Measurements from ENCODE around the gene KIAA0040.
A peak's percentile ranks its signal among the peaks of the same experiment; 100 is the strongest.

The KIAA0040 gene

GRCh38 chr1:175192630-175193526 is at the start of gene KIAA0040:
TSS of gene KIAA0040 (minus strand) at chr1:175192776. CDS start at chr1:175161013, 31,763 bp downstream.
- H3K27me3 ChIP-seq (ENCODE audit: control insufficient read depth, insufficient read depth, low read length): peaks cover 39% of the 10 kb centered on the region
- peak within 1 kb of the TSS; percentile 44 for H3K9ac ChIP-seq (ENCODE audit: low read length)
- no peaks in the 10 kb centered on the region for H3K36me3 ChIP-seq (ENCODE audit: control insufficient read depth, low read depth, low read length)
- H3K9me3 ChIP-seq (ENCODE audit: control insufficient read depth, low read depth, low read length): no peaks in the 10 kb centered on the region
- no peaks in the 10 kb centered on the region for H3K4me1 ChIP-seq (ENCODE audit: control insufficient read depth, low read depth, low read length)
- H3K4me3 ChIP-seq (ENCODE audit: low read length): peak within 1 kb of the TSS; percentile 77
- H3K27ac ChIP-seq (ENCODE audit: low read length): no peak within 1 kb of the TSS

GRCh38 chr1:175237389-175237788 is 44.8 kb upstream of the KIAA0040 start:
- H3K9ac ChIP-seq (ENCODE audit: low read length): no peak overlapping the region
- no peaks in the 10 kb centered on the region for H3K9me3 ChIP-seq (ENCODE audit: control insufficient read depth, low read depth, low read length)
- H3K36me3 ChIP-seq (ENCODE audit: control insufficient read depth, low read depth, low read length): no peaks in the 10 kb centered on the region
- H3K4me3 ChIP-seq (ENCODE audit: low read length): no peak overlapping the region
- H3K27me3 ChIP-seq (ENCODE audit: control insufficient read depth, insufficient read depth, low read length): no peaks in the 10 kb centered on the region
- H3K27ac ChIP-seq (ENCODE audit: low read length): no peak overlapping the region
- H3K4me1 ChIP-seq (ENCODE audit: control insufficient read depth, low read depth, low read length): no peaks in the 10 kb centered on the region

- no peaks in the 10 kb centered on the region for H3K9me3 ChIP-seq (ENCODE audit: control insufficient read depth, low read depth, low read length)
- H3K4me1 ChIP-seq (ENCODE audit: control insufficient read depth, low read depth, low read length): no peaks in the 10 kb centered on the region
- H3K27me3 ChIP-seq (ENCODE audit: control insufficient read depth, insufficient read depth, low read length): no peaks in the 10 kb centered on the region
- no peaks in the 10 kb centered on the region for H3K36me3 ChIP-seq (ENCODE audit: control insufficient read depth, low read depth, low read length)
- H3K27ac ChIP-seq (ENCODE audit: low read length): no peak overlapping the region
- H3K9ac ChIP-seq (ENCODE audit: low read length): no peak overlapping the region
- no peak overlapping the region for H3K4me3 ChIP-seq (ENCODE audit: low read length)
Measured at GRCh38 chr1:175234639-175235038, 42.1 kb upstream of the KIAA0040 start.

GRCh38 chr1:175232335-175232734 is 39.8 kb upstream of the KIAA0040 start:
- H3K9me3 ChIP-seq (ENCODE audit: control insufficient read depth, low read depth, low read length): no peaks in the 10 kb centered on the region
- no peak overlapping the region for H3K9ac ChIP-seq (ENCODE audit: low read length)
- H3K27ac ChIP-seq (ENCODE audit: low read length): no peak overlapping the region
- H3K4me3 ChIP-seq (ENCODE audit: low read length): no peak overlapping the region
- no peaks in the 10 kb centered on the region for H3K27me3 ChIP-seq (ENCODE audit: control insufficient read depth, insufficient read depth, low read length)
- no peaks in the 10 kb centered on the region for H3K4me1 ChIP-seq (ENCODE audit: control insufficient read depth, low read depth, low read length)
- no peaks in the 10 kb centered on the region for H3K36me3 ChIP-seq (ENCODE audit: control insufficient read depth, low read depth, low read length)

GRCh38 chr1:175225805-175226129 is 33.2 kb upstream of the KIAA0040 start:
- Histone ChIP-seq H3K27me3 (ENCODE audit: control insufficient read depth, insufficient read depth, low read length) (no peaks in the 10 kb centered on the region), H3K9ac (ENCODE audit: low read length) (no peak overlapping the region), H3K4me1 (ENCODE audit: control insufficient read depth, low read depth, low read length) (peaks cover 14% of the 10 kb centered on the region), H3K27ac (ENCODE audit: low read length) (no peak overlapping the region), H3K4me3 (ENCODE audit: low read length) (no peak overlapping the region), H3K36me3 (ENCODE audit: control insufficient read depth, low read depth, low read length) (no peaks in the 10 kb centered on the region), H3K9me3 (ENCODE audit: control insufficient read depth, low read depth, low read length) (no peaks in the 10 kb centered on the region)

- H3K9me3 ChIP-seq (ENCODE audit: control insufficient read depth, low read depth, low read length): no peaks in the 10 kb centered on the region
- H3K27me3 ChIP-seq (ENCODE audit: control insufficient read depth, insufficient read depth, low read length): no peaks in the 10 kb centered on the region
- H3K36me3 ChIP-seq (ENCODE audit: control insufficient read depth, low read depth, low read length): no peaks in the 10 kb centered on the region
- no peak overlapping the region for H3K4me3 ChIP-seq (ENCODE audit: low read length)
- H3K4me1 ChIP-seq (ENCODE audit: control insufficient read depth, low read depth, low read length): peaks cover 17% of the 10 kb centered on the region
- no peak overlapping the region for H3K27ac ChIP-seq (ENCODE audit: low read length)
- no peak overlapping the region for H3K9ac ChIP-seq (ENCODE audit: low read length)
Measured at GRCh38 chr1:175222296-175222938, 29.8 kb upstream of the KIAA0040 start.

- Histone ChIP-seq H3K9ac (ENCODE audit: low read length) (no peak overlapping the region), H3K27ac (ENCODE audit: low read length) (no peak overlapping the region), H3K36me3 (ENCODE audit: control insufficient read depth, low read depth, low read length) (no peaks in the 10 kb centered on the region), H3K9me3 (ENCODE audit: control insufficient read depth, low read depth, low read length) (no peaks in the 10 kb centered on the region), H3K27me3 (ENCODE audit: control insufficient read depth, insufficient read depth, low read length) (no peaks in the 10 kb centered on the region), H3K4me3 (ENCODE audit: low read length) (no peak overlapping the region), H3K4me1 (ENCODE audit: control insufficient read depth, low read depth, low read length) (peaks cover 17% of the 10 kb centered on the region)
Measured at GRCh38 chr1:175221557-175222175, 29.1 kb upstream of the KIAA0040 start.

GRCh38 chr1:175220853-175221556 is 28.4 kb upstream of the KIAA0040 start:
- Histone ChIP-seq H3K27me3 (ENCODE audit: control insufficient read depth, insufficient read depth, low read length) (no peaks in the 10 kb centered on the region), H3K9ac (ENCODE audit: low read length) (no peak overlapping the region), H3K27ac (ENCODE audit: low read length) (no peak overlapping the region), H3K9me3 (ENCODE audit: control insufficient read depth, low read depth, low read length) (no peaks in the 10 kb centered on the region), H3K4me1 (ENCODE audit: control insufficient read depth, low read depth, low read length) (peaks cover 17% of the 10 kb centered on the region), H3K4me3 (ENCODE audit: low read length) (no peak overlapping the region), H3K36me3 (ENCODE audit: control insufficient read depth, low read depth, low read length) (no peaks in the 10 kb centered on the region)

- Histone ChIP-seq H3K27me3 (ENCODE audit: control insufficient read depth, insufficient read depth, low read length) (no peaks in the 10 kb centered on the region), H3K9ac (ENCODE audit: low read length) (no peak overlapping the region), H3K36me3 (ENCODE audit: control insufficient read depth, low read depth, low read length) (no peaks in the 10 kb centered on the region), H3K9me3 (ENCODE audit: control insufficient read depth, low read depth, low read length) (no peaks in the 10 kb centered on the region), H3K27ac (ENCODE audit: low read length) (no peak overlapping the region), H3K4me1 (ENCODE audit: control insufficient read depth, low read depth, low read length) (peaks cover 17% of the 10 kb centered on the region), H3K4me3 (ENCODE audit: low read length) (no peak overlapping the region)
Measured at GRCh38 chr1:175219774-175220173, 27.2 kb upstream of the KIAA0040 start.

GRCh38 chr1:175218786-175219434 is 26.3 kb upstream of the KIAA0040 start:
- Histone ChIP-seq H3K4me1 (ENCODE audit: control insufficient read depth, low read depth, low read length) (peaks cover 17% of the 10 kb centered on the region), H3K9ac (ENCODE audit: low read length) (no peak overlapping the region), H3K9me3 (ENCODE audit: control insufficient read depth, low read depth, low read length) (no peaks in the 10 kb centered on the region), H3K27me3 (ENCODE audit: control insufficient read depth, insufficient read depth, low read length) (no peaks in the 10 kb centered on the region), H3K27ac (ENCODE audit: low read length) (no peak overlapping the region), H3K36me3 (ENCODE audit: control insufficient read depth, low read depth, low read length) (no peaks in the 10 kb centered on the region), H3K4me3 (ENCODE audit: low read length) (no peak overlapping the region)
